ENCODE data around the gene ITGA8. TPM values are rescaled to one million over a fixed set of nuclear protein-coding genes. Genes with fewer than 3 reads are reported as not detected.

The ITGA8 gene
- total and polyA plus RNA-seq, 2 of the 4 experiments (the other 2 are of a cell fraction) = under 0.01 to 0.02 TPM

- no peaks in the 10 kb centered on the region for H3K79me1 ChIP-seq (ENCODE audit: low read depth in 1 of 2, low read length in 2 of 2)
- no peak for ATAC-seq (ENCODE audit: low read depth)
- dilution Hi-C loops (cut with HindIII; ENCODE audit: low sequenced_read_pairs, unreplicated experiment) = no loop called here
- H3K18ac ChIP-seq (ENCODE audit: low read depth, low read length) = no peak overlapping the region
- BruUV-seq (replicated peaks) = no TSS peak
- intact Hi-C loops (cut with micrococcal nuclease) = no loop called here
- no peak overlapping the region for H4K8ac ChIP-seq (ENCODE audit: low read depth in 2 of 2, low read length in 2 of 2)
- H3K9ac ChIP-seq (ENCODE audit: low read depth, low read length) = no peak overlapping the region
- ChIA-PET CTCF (no interaction called here), POLR2A (ENCODE audit: unreplicated experiment) (no interaction called here)
- WGBS, 2 experiments (ENCODE audit: extremely low coverage in 2 of 2, insufficient read length in 1 of 2) = no CpG with 5 or more reads among the region's 3 CpGs
- H3K36me3 ChIP-seq (ENCODE audit: control insufficient read depth, insufficient read depth, low read length) = no peaks in the 10 kb centered on the region
- no peak overlapping the region for H3K23ac ChIP-seq (ENCODE audit: low read depth, low read length)
- H2BK5ac ChIP-seq (ENCODE audit: low read depth, low read length, poor library complexity, severe bottlenecking) = no peak overlapping the region
- no peak overlapping the region for H3K4me3 ChIP-seq (ENCODE audit: insufficient read depth, low read depth, low read length)
- no peaks in the 10 kb centered on the region for H3K9me3 ChIP-seq (ENCODE audit: control insufficient read depth, insufficient read depth, low read length)
- TF ChIP-seq RAD21 (IDR thresholded peaks at IDR 0.05; ENCODE audit: low read length) = no peak
- TF ChIP-seq USF2 (IDR thresholded peaks at IDR 0.05; ENCODE audit: low read depth, low read length) = no peak
- TF ChIP-seq ELK1 (IDR thresholded peaks at IDR 0.05; ENCODE audit: borderline replicate concordance, low read depth, low read length) = no peak
- no peak for TF ChIP-seq BHLHE40 (IDR thresholded peaks at IDR 0.05; ENCODE audit: low read depth, low read length)
- TF ChIP-seq CHD1 (IDR thresholded peaks at IDR 0.05; ENCODE audit: low read depth, low read length) = no peak
- TF ChIP-seq RFX5 (IDR thresholded peaks at IDR 0.05; ENCODE audit: low read depth, low read length) = no peak
- TF ChIP-seq RCOR1 (IDR thresholded peaks at IDR 0.05; ENCODE audit: insufficient replicate concordance, low read length) = no peak
- TF ChIP-seq MXI1 (IDR thresholded peaks at IDR 0.05; ENCODE audit: borderline replicate concordance, low read depth, low read length) = no peak
- TF ChIP-seq CEBPB (IDR thresholded peaks at IDR 0.05; ENCODE audit: low read depth, low read length) = no peak
- TF ChIP-seq NFE2L2 (IDR thresholded peaks at IDR 0.05; ENCODE audit: low read depth, low read length) = no peak
- no peak for TF ChIP-seq MAFK (IDR thresholded peaks at IDR 0.05; ENCODE audit: low read depth, low read length)
- TF ChIP-seq CTCF (conservative IDR thresholded peaks at IDR 0.05; ENCODE audit: low read depth, low read length) = no peak
- TF ChIP-seq FOS (IDR thresholded peaks at IDR 0.05; ENCODE audit: low read depth, low read length) = no peak
- TF ChIP-seq MAZ (IDR thresholded peaks at IDR 0.05; ENCODE audit: borderline replicate concordance, low read depth, low read length) = no peak
- no peak for TF ChIP-seq POLR2A (IDR thresholded peaks at IDR 0.05; ENCODE audit: low read depth, low read length)
- no peaks in the 10 kb centered on the region for H4K20me1 ChIP-seq (ENCODE audit: insufficient read depth, low read length)
- no peak for DNase-seq
- peaks cover 6% of the 10 kb centered on the region for H3K27me3 ChIP-seq (ENCODE audit: control insufficient read depth, insufficient read depth, low read length)
- H3K27ac ChIP-seq (ENCODE audit: insufficient read depth, low read length) = no peak overlapping the region
- no peak overlapping the region for H2BK15ac ChIP-seq (ENCODE audit: low read depth, low read length)
- H4K5ac ChIP-seq (ENCODE audit: low read depth, low read length) = no peak overlapping the region
- no peak overlapping the region for H3K4ac ChIP-seq (ENCODE audit: low read depth, low read length)
- H3K56ac ChIP-seq (ENCODE audit: extremely low read depth, insufficient read depth, low read length) = no peak overlapping the region
- H2AK5ac ChIP-seq (ENCODE audit: low read depth, low read length) = no peak overlapping the region
- H2AFZ ChIP-seq (replicated peaks; ENCODE audit: low read length, poor library complexity) = no peak overlapping the region
- H2BK20ac ChIP-seq (ENCODE audit: low read depth, low read length) = no peak overlapping the region
- H3K4me2 ChIP-seq (ENCODE audit: low read depth, low read length) = no peak overlapping the region
- no peak overlapping the region for H2AK9ac ChIP-seq (replicated peaks; ENCODE audit: low read depth, low read length, poor library complexity)
- H3K14ac ChIP-seq (replicated peaks; ENCODE audit: low read depth, low read length) = no peak overlapping the region
- no peak overlapping the region for H2BK120ac ChIP-seq (ENCODE audit: low read depth, low read length)
- H3K9me1 ChIP-seq (ENCODE audit: insufficient read depth, low read length) = no peaks in the 10 kb centered on the region
- H4K91ac ChIP-seq (ENCODE audit: insufficient read depth, low read depth, low read length) = no peak overlapping the region
- in situ Hi-C loops (cut with MboI; ENCODE audit: low sequenced_read_pairs) = no loop called here
- H3K4me1 ChIP-seq (ENCODE audit: control insufficient read depth, insufficient read depth, low read length) = peaks cover 2% of the 10 kb centered on the region; the same call in 1 of the 2 replicates
Measured at GRCh38 chr10:15620836-15621515, 98.7 kb downstream of the ITGA8 start.
